Psoas muscle (tissue), 8 donors: ENCODE results near the gene GLP2R. TPM values are rescaled to one million over a fixed set of nuclear protein-coding genes. Genes with fewer than 3 reads are reported as not detected.

Source experiments
- ATAC-seq, 4 donors: fragments of 200-7000 bp; cut with Tn5 transposase; one replicate each; pipeline ENCODE4 v1.9.1; 2020; ENCODE audit warnings: moderate library complexity in 3 of 4, mild to moderate bottlenecking in 2 of 4
- DNase-seq, 2 donors: peaks; one replicate each; pipeline ENCODE4 v3.0.0-alpha.2; 2020
- H3K27ac ChIP-seq: fragments of 200-600 bp; one replicate; pipeline ENCODE4 v1.8.0; 2022
- H3K27me3 ChIP-seq, 3 donors: fragments of 200-600 bp in 1 of 3; one replicate each; pipeline versions ENCODE4 v1.6.1 to v1.8.0; 2013 to 2022; ENCODE audit warnings: low read length in 2 of 3, mild to moderate bottlenecking in 2 of 3, moderate library complexity in 1 of 3; ENCODE audit not compliant: insufficient read depth in 3 of 3
- H3K36me3 ChIP-seq, 2 donors: fragments of 200-600 bp in 1 of 2; one replicate each; pipeline versions ENCODE4 v1.6.1 to v1.8.0; 2013 to 2022; ENCODE audit warnings: low read depth in 1 of 2, mild to moderate bottlenecking in 1 of 2, moderate library complexity in 1 of 2; ENCODE audit not compliant: insufficient read depth in 1 of 2
- H3K4me1 ChIP-seq: fragments of 200-600 bp; one replicate; pipeline ENCODE4 v1.8.0; 2022
- H3K4me3 ChIP-seq: fragments of 200-600 bp; one replicate; pipeline ENCODE4 v1.8.0; 2022; ENCODE audit warnings: mild to moderate bottlenecking
- H3K9me3 ChIP-seq: fragments of 200-600 bp; one replicate; pipeline ENCODE4 v1.8.0; 2022
- CTCF ChIP-seq: fragments of 200-600 bp; IDR thresholded peaks from one replicate; pipeline ENCODE4 v1.8.0; 2022; ENCODE audit warnings: antibody characterized with exemption
- WGBS, 3 donors: extraction: QIAGEN DNeasy Blood & Tissue Kit; methylation state at CpG; one replicate each; pipeline versions ENCODE4 v1.1.6 to v1.1.7; 2013; 5-methylcytosine and 5-hydroxymethylcytosine counted together
- intact Hi-C, 2 donors: fragments of 100-400 bp; cut with DNase I; formaldehyde crosslinking; loops; one replicate each; pipeline versions ENCODE4 v1.11.0 to v1.14.2; 2022
- polyA plus RNA-seq, 3 donors: library from polyadenylated mRNA; stranded (reverse); fragments of 200-250 nt; gene quantifications; one replicate each; pipeline ENCODE4 v1.2.3, GENCODE V29; 2013
- total RNA-seq, 4 donors: library from RNA; stranded (reverse); fragmentation: NEBNext Ultra II Directional in 2 of 4; extraction: Animal tissue kit (Norgen Biotek cat#: 25700) in 2 of 4; gene quantifications; one replicate each; pipeline versions ENCODE4 v1.2.1 to v1.2.4, GENCODE V29; 2021 to 2023
- donor health status: healthy with polysubstance abuse.
- donor health status: DM: no; HTN: no; CAD: no; lungs with moderate emphysema.
- donor health status: Bipolar disorder and iron deficiency.
- donor health status: healthy.
- donor health status: DM: yes; HTN: yes; CAD: no.
- donor health status: DM: no; HTN: no; CAD: no.
- donor health status: DM: no; HTN: no; CAD: no.
- donor health status: DM: yes; HTN: yes; CAD: no.

Gene GLP2R
- total and polyA plus RNA-seq, 7 donors: 0.12 to 0.30 (median 0.17) TPM; not detected in 4

- WGBS, 3 donors: 62 to 76% (median 72%) methylated on average over 4 of the region's 4 CpGs
- TF ChIP-seq CTCF: no peak
Observed at GRCh38 chr17:9862949-9863348, 37.2 kb downstream of the GLP2R start.

GRCh38 chr17:9865586-9865985 lies 39.9 kb downstream of the GLP2R start:
- no peak overlapping the region for H3K27ac ChIP-seq
- H3K36me3 ChIP-seq: no peaks in the 10 kb centered on the region
- ATAC-seq (no peak), DNase-seq (no peak)
- intact Hi-C loops: loop anchor here in 1 of 2 donors (10.0 kb wide), 1 partner anchor 131 kb away; no protein-coding TSS in a partner anchor
- no peak for TF ChIP-seq CTCF
- no peak overlapping the region for H3K4me3 ChIP-seq
- H3K27me3 ChIP-seq: no peaks in the 10 kb centered on the region
- WGBS, 3 donors: 35 to 71% (median 54%) methylated on average over 1 of the region's 1 CpG
- H3K9me3 ChIP-seq: no peaks in the 10 kb centered on the region
- no peaks in the 10 kb centered on the region for H3K4me1 ChIP-seq

More at GRCh38 chr17:9862949-9863348, 37.2 kb downstream of the GLP2R start:
- Histone ChIP-seq H3K27ac (no peak overlapping the region), H3K4me3 (no peak overlapping the region), H3K9me3 (no peaks in the 10 kb centered on the region), H3K36me3 (no peaks in the 10 kb centered on the region), H3K27me3 (no peaks in the 10 kb centered on the region), H3K4me1 (no peaks in the 10 kb centered on the region)
- ATAC-seq (no peak), DNase-seq (no peak)
- intact Hi-C loops: loop anchor here in 1 of 2 donors (10.0 kb wide), 1 partner anchor 128 kb away; no protein-coding TSS in a partner anchor

- H3K9me3 ChIP-seq: no peaks in the 10 kb centered on the region
- H3K4me1 ChIP-seq: no peaks in the 10 kb centered on the region
- H3K27me3 ChIP-seq: no peaks in the 10 kb centered on the region
- no peak overlapping the region for H3K4me3 ChIP-seq
- no peak for DNase-seq
- ATAC-seq: no peak
- no peaks in the 10 kb centered on the region for H3K36me3 ChIP-seq
- intact Hi-C loops: loop anchor here in 1 of 2 donors (10.0 kb wide), 1 partner anchor 134 kb away; no protein-coding TSS in a partner anchor
- no peak overlapping the region for H3K27ac ChIP-seq
- TF ChIP-seq CTCF: no peak
- WGBS, 3 donors: 67 to 77% (median 74%) methylated on average over 3 of the region's 3 CpGs
Observed at GRCh38 chr17:9868552-9868951, 42.8 kb downstream of the GLP2R start.

DNA sequence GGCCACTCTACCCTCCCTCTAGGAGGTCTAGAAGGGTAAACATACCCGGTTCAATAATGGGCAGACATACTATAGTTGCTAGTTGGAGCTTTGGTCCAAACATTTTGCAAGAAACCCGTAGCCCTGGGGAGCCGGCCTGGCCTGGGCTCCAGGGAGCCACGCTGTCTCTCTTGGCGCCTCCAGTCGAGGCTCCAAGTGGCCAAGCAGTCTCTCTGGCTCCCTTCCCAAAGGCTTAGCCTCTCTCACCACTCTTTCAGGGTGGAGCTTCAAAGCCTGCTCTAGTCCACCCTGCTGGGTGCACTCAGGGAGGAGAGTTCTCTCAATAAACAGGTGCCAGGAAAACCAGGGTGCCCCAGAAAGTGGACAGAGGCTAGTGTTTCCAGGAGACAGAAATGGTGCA lies 47.1 kb downstream of the GLP2R start:
- H3K9me3 ChIP-seq: no peaks in the 10 kb centered on the region
- no peaks in the 10 kb centered on the region for H3K36me3 ChIP-seq
- intact Hi-C loops: no loop called here
- no peak for TF ChIP-seq CTCF
- no peaks in the 10 kb centered on the region for H3K27me3 ChIP-seq
- DNase-seq (no peak), ATAC-seq (no peak)
- H3K4me3 ChIP-seq: no peak overlapping the region
- no peak overlapping the region for H3K27ac ChIP-seq
- WGBS, 3 donors: 52 to 69% (median 61%) methylated on average over 6 of the region's 6 CpGs
- H3K4me1 ChIP-seq: no peaks in the 10 kb centered on the region

GRCh38 chr17:9874722-9875121 lies 49.0 kb downstream of the GLP2R start:
- Histone ChIP-seq H3K27me3 (no peaks in the 10 kb centered on the region), H3K4me3 (no peak overlapping the region), H3K4me1 (no peaks in the 10 kb centered on the region), H3K36me3 (no peaks in the 10 kb centered on the region), H3K27ac (no peak overlapping the region), H3K9me3 (no peaks in the 10 kb centered on the region)
- DNase-seq (no peak), ATAC-seq (no peak)
- WGBS, 3 donors: 73 to 86% (median 79%) methylated on average over 3 of the region's 3 CpGs
- intact Hi-C loops: no loop called here
- TF ChIP-seq CTCF: no peak
